K562 (cell line): ENCODE measurements around the gene RNF114. TPM values are rescaled to one million over a fixed set of nuclear protein-coding genes. Genes with fewer than 3 reads are reported as not detected.
A peak's percentile ranks its signal among the peaks of the same experiment; 100 is the strongest.

Source experiments
- CHD1 ChIP-seq: fragments of 200-600 bp; sonication (generic); IDR thresholded peaks from one replicate; pipeline ENCODE4 v1.6.1; 2012; ENCODE audit warnings: mild to moderate bottlenecking, moderate library complexity, low read length, inconsistent platforms
- CREBBP ChIP-seq: IDR thresholded peaks from one replicate; pipeline ENCODE4 v1.6.1; 2012; ENCODE audit warnings: low read depth, mild to moderate bottlenecking, control low read depth, inconsistent platforms, low read length
- ESRRB ChIP-seq: fragments of 250-450 bp; sonication (Bioruptor Pico); IDR thresholded peaks from 2 replicates; pipeline ENCODE4 v1.5.0; 2020; ENCODE audit warnings: mild to moderate bottlenecking, moderate library complexity, borderline replicate concordance
- EZH2 ChIP-seq: IDR thresholded peaks from 2 replicates; pipeline ENCODE4 v1.6.1; 2012; ENCODE audit warnings: low read depth, mild to moderate bottlenecking, inconsistent platforms, low read length, borderline replicate concordance
- FOS ChIP-seq: IDR thresholded peaks from 3 replicates; pipeline ENCODE4 v1.6.1; 2011; ENCODE audit not compliant: insufficient read length; ENCODE audit errors: extremely low read depth
- FOXK2 ChIP-seq, 2 experiments: fragments of 450-650 bp; IDR thresholded peaks in 1 of 2; conservative IDR thresholded peaks in 1 of 2; 2 replicates each; pipeline ENCODE4 v1.6.1; 2016; ENCODE audit warnings: low read depth in 2 of 2, mild to moderate bottlenecking in 1 of 2
- IRF9 ChIP-seq: fragments of 450-650 bp; IDR thresholded peaks from 2 replicates; pipeline ENCODE4 v1.6.1; 2016; ENCODE audit warnings: missing biosample characterization, missing genetic modification characterization
- LARP7 ChIP-seq: fragments of 450-650 bp; IDR thresholded peaks from 2 replicates; pipeline ENCODE4 v1.6.1; 2016
- MIER1 ChIP-seq: fragments of 450-650 bp; IDR thresholded peaks from 2 replicates; pipeline ENCODE4 v1.6.1; 2016; ENCODE audit warnings: antibody characterized with exemption, mild to moderate bottlenecking, low read depth
- NCOA4 ChIP-seq: fragments of 450-650 bp; IDR thresholded peaks from 2 replicates; pipeline ENCODE4 v1.6.1; 2018; ENCODE audit warnings: mild to moderate bottlenecking; ENCODE audit not compliant: partially characterized antibody
- NEUROD1 ChIP-seq: fragments of 150-350 bp; IDR thresholded peaks from 2 replicates; pipeline ENCODE4 v1.6.1; 2014; ENCODE audit warnings: borderline replicate concordance, low read length, low read depth; ENCODE audit not compliant: partially characterized antibody
- NFYB ChIP-seq: IDR thresholded peaks from 2 replicates; pipeline ENCODE4 v1.6.1; 2011; ENCODE audit warnings: mild to moderate bottlenecking, moderate library complexity; ENCODE audit not compliant: insufficient read length; ENCODE audit errors: extremely low read depth
- NONO ChIP-seq, 2 experiments: fragments of 200-400 bp in 1 of 2; fragments of 450-650 bp in 1 of 2; formaldehyde crosslinking in 1 of 2; IDR thresholded peaks; 2 replicates each; pipeline ENCODE4 v1.6.1; 2017; ENCODE audit warnings: low read depth in 2 of 2, mild to moderate bottlenecking in 2 of 2, moderate library complexity in 2 of 2, low read length in 1 of 2
- NR1H2 ChIP-seq: sonication (generic); formaldehyde crosslinking; IDR thresholded peaks from 2 replicates; pipeline ENCODE4 v1.4.0; 2020; ENCODE audit warnings: mild to moderate bottlenecking, missing genetic modification reagents
- RBFOX2 ChIP-seq: fragments of 200-400 bp; formaldehyde crosslinking; IDR thresholded peaks from 2 replicates; pipeline ENCODE4 v1.6.1; 2017; ENCODE audit warnings: low read depth, mild to moderate bottlenecking, low read length, moderate library complexity
- STAT5A ChIP-seq: IDR thresholded peaks from 2 replicates; pipeline ENCODE4 v1.6.1; 2012; ENCODE audit warnings: low read length, inconsistent platforms, borderline replicate concordance
- TEAD4 ChIP-seq, 2 experiments: sonication (generic) in 1 of 2; formaldehyde crosslinking in 1 of 2; IDR thresholded peaks; 2 replicates each; pipeline versions ENCODE4 v1.6.1 to v1.8.0; 2012 to 2022; ENCODE audit warnings: borderline replicate concordance in 1 of 2, inconsistent platforms in 1 of 2, low read length in 1 of 2, mild to moderate bottlenecking in 1 of 2, missing genetic modification reagents in 1 of 2
- TOE1 ChIP-seq, 2 experiments: fragments of 450-650 bp in 1 of 2; sonication (generic) in 1 of 2; formaldehyde crosslinking in 1 of 2; IDR thresholded peaks; 2 replicates each; pipeline versions ENCODE4 v1.7.1 to v1.8.0; 2016 to 2022; ENCODE audit warnings: borderline replicate concordance in 2 of 2, mild to moderate bottlenecking in 2 of 2, antibody characterized with exemption in 1 of 2, inconsistent platforms in 1 of 2, low read depth in 1 of 2, missing genetic modification reagents in 1 of 2, moderate library complexity in 1 of 2
- ZFP36 ChIP-seq: fragments of 150-350 bp; IDR thresholded peaks from 2 replicates; pipeline ENCODE4 v1.6.1; 2018; ENCODE audit warnings: low read length, low read depth; ENCODE audit not compliant: partially characterized antibody
- ZNF134 ChIP-seq: fragments of 250-450 bp; sonication (Bioruptor Pico); conservative IDR thresholded peaks from 2 replicates; pipeline ENCODE4 v1.4.0; 2020
- ZNF174 ChIP-seq: fragments of 250-450 bp; sonication (Bioruptor Pico); IDR thresholded peaks from 2 replicates; pipeline ENCODE4 v1.4.0; 2020; ENCODE audit warnings: mild to moderate bottlenecking
- ZNF282 ChIP-seq: sonication (generic); formaldehyde crosslinking; IDR thresholded peaks from 2 replicates; pipeline ENCODE4 v1.8.1; 2023; ENCODE audit warnings: missing genetic modification reagents
- polyA plus RNA-seq, 8 experiments: library from polyadenylated mRNA; depleted of rRNA in 4 of 8; stranded (reverse) in 5 of 8; unstranded in 3 of 8; fragments of >200 nt; fragmentation: Nextera tagmentation in 2 of 8; fragmentation: Illumina TruSeq in 1 of 8; extraction: Ambion mirVana in 2 of 8; extraction: Trizol in 1 of 8; gene quantifications; 2 replicates each; pipeline versions ENCODE4 v1.2.1 to v1.2.3, GENCODE V29; 2011 to 2014; ENCODE audit warnings: inconsistent platforms in 1 of 8, missing spikeins in 1 of 8
- total RNA-seq, 7 experiments: library from RNA; depleted of rRNA in 6 of 7; stranded (reverse); fragments of >200 nt in 6 of 7; fragmentation: Illumina TruSeq in 2 of 7; extraction: Trizol in 2 of 7; gene quantifications; 2 replicates each; pipeline versions ENCODE4 v1.2.1 to v1.2.3, GENCODE V29; 2011 to 2021; ENCODE audit warnings: low replicate concordance in 1 of 7
- TF ChIP-seq, protein P1 (sequence below), 2 experiments: fragments of 450-650 bp; IDR thresholded peaks; 2 replicates each; pipeline ENCODE4 v1.6.1; 2018; ENCODE audit warnings: mild to moderate bottlenecking in 2 of 2, low read depth in 1 of 2; ENCODE audit not compliant: partially characterized antibody in 2 of 2
- TF ChIP-seq, protein P2 (sequence below): fragments of 250-450 bp; sonication (Bioruptor Pico); IDR thresholded peaks from 2 replicates; pipeline ENCODE4 v1.6.1; 2021; ENCODE audit warnings: mild to moderate bottlenecking

Gene RNF114
- total and polyA plus RNA-seq, 9 of the 15 experiments (the other 6 are each of a cell fraction or from before 2014, with no cell fraction given) = 38.6 to 111 (median 62.6) TPM

DNA sequence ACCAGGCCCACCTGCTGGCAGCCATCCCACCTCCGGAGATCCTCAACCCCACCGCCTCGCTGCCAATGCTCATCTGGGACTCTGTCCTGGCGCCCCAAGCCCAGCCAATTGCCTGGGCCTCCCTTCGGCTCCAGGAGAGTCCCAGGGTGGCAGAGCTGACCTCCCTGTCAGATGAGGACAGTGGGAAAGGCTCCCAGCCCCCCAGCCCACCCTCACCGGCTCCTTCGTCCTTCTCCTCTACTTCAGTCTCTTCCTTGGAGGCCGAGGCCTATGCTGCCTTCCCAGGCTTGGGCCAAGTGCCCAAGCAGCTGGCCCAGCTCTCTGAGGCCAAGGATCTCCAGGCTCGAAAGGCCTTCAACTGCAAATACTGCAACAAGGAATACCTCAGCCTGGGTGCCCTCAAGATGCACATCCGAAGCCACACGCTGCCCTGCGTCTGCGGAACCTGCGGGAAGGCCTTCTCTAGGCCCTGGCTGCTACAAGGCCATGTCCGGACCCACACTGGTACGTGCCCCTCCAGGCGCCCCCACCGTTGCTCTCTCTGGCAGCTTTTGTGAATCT, 47.7 kb downstream of the RNF114 start (continued):
- no peak for TF ChIP-seq FOS
- no peak for TF ChIP-seq LARP7
- no peak for TF ChIP-seq NFYB
- no peak for TF ChIP-seq ZNF174 (CRISPR knock-in tag)
- TF ChIP-seq CHD1 = no peak
- no peak for TF ChIP-seq ZNF134 (CRISPR knock-in tag)
- no peak for TF ChIP-seq FOXK2 (conservative IDR thresholded peaks at IDR 0.05 in 1 of 2, IDR thresholded peaks at IDR 0.05 in 1 of 2; ENCODE audit: low read depth in 2 of 2)
- no peak for TF ChIP-seq ZFP36
- no peak for TF ChIP-seq CREBBP
- no peak for TF ChIP-seq TEAD4 (IDR thresholded peaks at IDR 0.05; ENCODE audit: low read length)
- 0 out of 2 replicates have a peak, but pooled peaks have one; percentile 16 for TF ChIP-seq TEAD4 (CRISPR knock-in tag; IDR thresholded peaks at IDR 0.05; ENCODE audit: borderline replicate concordance)
- TF ChIP-seq NEUROD1 = no peak
- TF ChIP-seq IRF9 (tag) = no peak
- no peak for TF ChIP-seq NCOA4
- TF ChIP-seq, protein P1, sequence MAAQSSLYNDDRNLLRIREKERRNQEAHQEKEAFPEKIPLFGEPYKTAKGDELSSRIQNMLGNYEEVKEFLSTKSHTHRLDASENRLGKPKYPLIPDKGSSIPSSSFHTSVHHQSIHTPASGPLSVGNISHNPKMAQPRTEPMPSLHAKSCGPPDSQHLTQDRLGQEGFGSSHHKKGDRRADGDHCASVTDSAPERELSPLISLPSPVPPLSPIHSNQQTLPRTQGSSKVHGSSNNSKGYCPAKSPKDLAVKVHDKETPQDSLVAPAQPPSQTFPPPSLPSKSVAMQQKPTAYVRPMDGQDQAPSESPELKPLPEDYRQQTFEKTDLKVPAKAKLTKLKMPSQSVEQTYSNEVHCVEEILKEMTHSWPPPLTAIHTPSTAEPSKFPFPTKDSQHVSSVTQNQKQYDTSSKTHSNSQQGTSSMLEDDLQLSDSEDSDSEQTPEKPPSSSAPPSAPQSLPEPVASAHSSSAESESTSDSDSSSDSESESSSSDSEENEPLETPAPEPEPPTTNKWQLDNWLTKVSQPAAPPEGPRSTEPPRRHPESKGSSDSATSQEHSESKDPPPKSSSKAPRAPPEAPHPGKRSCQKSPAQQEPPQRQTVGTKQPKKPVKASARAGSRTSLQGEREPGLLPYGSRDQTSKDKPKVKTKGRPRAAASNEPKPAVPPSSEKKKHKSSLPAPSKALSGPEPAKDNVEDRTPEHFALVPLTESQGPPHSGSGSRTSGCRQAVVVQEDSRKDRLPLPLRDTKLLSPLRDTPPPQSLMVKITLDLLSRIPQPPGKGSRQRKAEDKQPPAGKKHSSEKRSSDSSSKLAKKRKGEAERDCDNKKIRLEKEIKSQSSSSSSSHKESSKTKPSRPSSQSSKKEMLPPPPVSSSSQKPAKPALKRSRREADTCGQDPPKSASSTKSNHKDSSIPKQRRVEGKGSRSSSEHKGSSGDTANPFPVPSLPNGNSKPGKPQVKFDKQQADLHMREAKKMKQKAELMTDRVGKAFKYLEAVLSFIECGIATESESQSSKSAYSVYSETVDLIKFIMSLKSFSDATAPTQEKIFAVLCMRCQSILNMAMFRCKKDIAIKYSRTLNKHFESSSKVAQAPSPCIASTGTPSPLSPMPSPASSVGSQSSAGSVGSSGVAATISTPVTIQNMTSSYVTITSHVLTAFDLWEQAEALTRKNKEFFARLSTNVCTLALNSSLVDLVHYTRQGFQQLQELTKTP (IDR thresholded peaks at IDR 0.05; ENCODE audit: low read depth in 1 of 2, partially characterized antibody in 2 of 2) = no peak
- TF ChIP-seq, protein P2, sequence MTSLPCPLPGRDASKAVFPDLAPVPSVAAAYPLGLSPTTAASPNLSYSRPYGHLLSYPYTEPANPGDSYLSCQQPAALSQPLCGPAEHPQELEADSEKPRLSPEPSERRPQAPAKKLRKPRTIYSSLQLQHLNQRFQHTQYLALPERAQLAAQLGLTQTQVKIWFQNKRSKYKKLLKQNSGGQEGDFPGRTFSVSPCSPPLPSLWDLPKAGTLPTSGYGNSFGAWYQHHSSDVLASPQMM (CRISPR knock-in tag) = no peak
- peak; percentile 84 for TF ChIP-seq RBFOX2
- no peak for TF ChIP-seq ESRRB (CRISPR knock-in tag)
- no peak for TF ChIP-seq MIER1
- TF ChIP-seq NONO (IDR thresholded peaks at IDR 0.05; ENCODE audit: low read depth in 2 of 2, low read length in 1 of 2) = no peak
- no peak for TF ChIP-seq STAT5A
- TF ChIP-seq ZNF282 (CRISPR knock-in tag) = no peak
- TF ChIP-seq EZH2 = no peak
- no peak for TF ChIP-seq TOE1 (IDR thresholded peaks at IDR 0.05; ENCODE audit: borderline replicate concordance)
- TF ChIP-seq TOE1 (CRISPR knock-in tag; IDR thresholded peaks at IDR 0.05; ENCODE audit: borderline replicate concordance, low read depth) = no peak
- no peak for TF ChIP-seq NR1H2 (CRISPR knock-in tag)
